Mucosa of descending colon (tissue), 3 donors: Measurements from ENCODE around the gene GAREM2. TPM values are rescaled to one million over a fixed set of nuclear protein-coding genes. Genes with fewer than 3 reads are reported as not detected.

Experiments
- ATAC-seq: fragments of 200-7000 bp; cut with Tn5 transposase; one replicate; pipeline ENCODE4 v1.9.1; 2020; ENCODE audit warnings: mild to moderate bottlenecking, moderate library complexity
- DNase-seq, 3 donors: peaks; one replicate each; pipeline ENCODE4 v3.0.0-alpha.2; 2020
- H3K36me3 ChIP-seq: fragments of 200-600 bp; one replicate; pipeline ENCODE4 v1.8.0; 2021; ENCODE audit warnings: low read depth, mild to moderate bottlenecking
- H3K4me1 ChIP-seq: fragments of 200-600 bp; one replicate; pipeline ENCODE4 v1.8.0; 2021; ENCODE audit warnings: low read depth, mild to moderate bottlenecking
- H3K4me3 ChIP-seq: fragments of 200-600 bp; one replicate; pipeline ENCODE4 v1.8.0; 2021; ENCODE audit warnings: mild to moderate bottlenecking
- H3K9me3 ChIP-seq: fragments of 200-600 bp; one replicate; pipeline ENCODE4 v1.8.0; 2021; ENCODE audit warnings: mild to moderate bottlenecking
- intact Hi-C, 2 donors: fragments of 100-400 bp; cut with DNase I in 1 of 2; cut with micrococcal nuclease in 1 of 2; formaldehyde crosslinking; loops; one replicate each; pipeline versions ENCODE4 v1.11.0 to v1.11.1; 2022; cut with DNase I, micrococcal nuclease
- total RNA-seq, 3 donors: library from RNA; stranded (reverse); fragmentation: NEBNext Ultra II Directional in 2 of 3; extraction: Animal tissue kit (Norgen Biotek cat#: 25700) in 2 of 3; gene quantifications; one replicate each; pipeline versions ENCODE4 v1.2.1 to v1.2.4, GENCODE V29; 2021 to 2023
- TF ChIP-seq, protein P1 (sequence below): fragments of 200-600 bp; IDR thresholded peaks from one replicate; pipeline ENCODE4 v1.8.0; 2022; ENCODE audit warnings: antibody characterized with exemption, mild to moderate bottlenecking
- donor health status: DM: no; HTN: no; CAD: no; lungs with moderate emphysema.
- donor health status: DM: no; HTN: no; CAD: no.
- donor health status: DM: no; HTN: yes; CAD: no.

The GAREM2 gene
- total RNA-seq, 3 donors from 2014 or later: 4.0 to 8.8 (median 6.7) TPM

DNA sequence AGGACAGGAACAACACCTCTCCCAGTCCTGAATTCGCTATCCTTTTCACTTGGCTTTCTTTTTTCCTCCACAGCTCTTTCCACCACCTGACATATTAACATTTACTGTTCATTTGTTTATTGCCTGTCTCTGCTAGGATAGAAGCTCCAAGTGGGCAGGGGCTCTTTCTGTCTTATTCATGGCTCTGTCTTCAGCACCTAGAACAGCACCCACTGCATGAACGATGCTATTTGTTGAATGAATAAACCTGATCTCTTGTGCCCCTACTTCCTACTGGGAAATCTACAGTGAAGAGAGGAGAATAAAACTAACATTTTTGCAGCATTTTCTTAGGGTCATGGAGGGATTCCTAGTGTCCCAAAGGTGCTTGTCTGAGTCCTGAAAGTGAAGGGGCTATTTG lies 24.4 kb upstream of the GAREM2 start:
- no peak for DNase-seq
- Histone ChIP-seq H3K36me3 (no peaks in the 10 kb centered on the region), H3K9me3 (no peaks in the 10 kb centered on the region), H3K4me3 (no peak overlapping the region), H3K4me1 (no peaks in the 10 kb centered on the region)
- no peak for ATAC-seq
- intact Hi-C loops: loop anchor here in 1 of 2 donors (5.0 kb wide), 1 partner anchor 156 kb away; no protein-coding TSS in a partner anchor
- TF ChIP-seq, protein P1, sequence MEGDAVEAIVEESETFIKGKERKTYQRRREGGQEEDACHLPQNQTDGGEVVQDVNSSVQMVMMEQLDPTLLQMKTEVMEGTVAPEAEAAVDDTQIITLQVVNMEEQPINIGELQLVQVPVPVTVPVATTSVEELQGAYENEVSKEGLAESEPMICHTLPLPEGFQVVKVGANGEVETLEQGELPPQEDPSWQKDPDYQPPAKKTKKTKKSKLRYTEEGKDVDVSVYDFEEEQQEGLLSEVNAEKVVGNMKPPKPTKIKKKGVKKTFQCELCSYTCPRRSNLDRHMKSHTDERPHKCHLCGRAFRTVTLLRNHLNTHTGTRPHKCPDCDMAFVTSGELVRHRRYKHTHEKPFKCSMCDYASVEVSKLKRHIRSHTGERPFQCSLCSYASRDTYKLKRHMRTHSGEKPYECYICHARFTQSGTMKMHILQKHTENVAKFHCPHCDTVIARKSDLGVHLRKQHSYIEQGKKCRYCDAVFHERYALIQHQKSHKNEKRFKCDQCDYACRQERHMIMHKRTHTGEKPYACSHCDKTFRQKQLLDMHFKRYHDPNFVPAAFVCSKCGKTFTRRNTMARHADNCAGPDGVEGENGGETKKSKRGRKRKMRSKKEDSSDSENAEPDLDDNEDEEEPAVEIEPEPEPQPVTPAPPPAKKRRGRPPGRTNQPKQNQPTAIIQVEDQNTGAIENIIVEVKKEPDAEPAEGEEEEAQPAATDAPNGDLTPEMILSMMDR: no peak

DNA sequence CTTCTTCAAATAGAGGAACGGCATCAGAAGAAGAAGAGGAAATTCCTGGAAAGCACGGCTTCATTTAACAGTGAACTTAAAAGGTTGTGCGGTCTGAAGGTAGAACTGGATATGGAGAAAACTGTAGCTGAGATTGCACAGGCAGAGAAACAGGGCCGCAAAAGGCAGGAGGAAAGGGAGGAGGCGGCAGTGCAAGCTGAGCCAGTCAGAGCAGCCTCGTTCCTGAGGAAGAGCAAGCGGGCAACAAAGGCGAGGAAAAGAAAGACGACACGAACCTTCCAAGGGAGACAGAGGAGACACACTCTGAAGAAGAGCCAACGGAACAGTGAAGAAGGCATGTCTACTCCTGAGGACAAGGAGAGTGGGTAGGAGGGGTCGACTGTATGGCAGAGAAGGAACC lies 22.6 kb upstream of the GAREM2 start:
- H3K4me3 ChIP-seq: no peak overlapping the region
- intact Hi-C loops: no loop called here
- ATAC-seq (no peak), DNase-seq (no peak)
- TF ChIP-seq, protein P1: no peak
- H3K9me3 ChIP-seq: peaks cover 4% of the 10 kb centered on the region
- H3K4me1 ChIP-seq: no peaks in the 10 kb centered on the region
- H3K36me3 ChIP-seq: no peaks in the 10 kb centered on the region

DNA sequence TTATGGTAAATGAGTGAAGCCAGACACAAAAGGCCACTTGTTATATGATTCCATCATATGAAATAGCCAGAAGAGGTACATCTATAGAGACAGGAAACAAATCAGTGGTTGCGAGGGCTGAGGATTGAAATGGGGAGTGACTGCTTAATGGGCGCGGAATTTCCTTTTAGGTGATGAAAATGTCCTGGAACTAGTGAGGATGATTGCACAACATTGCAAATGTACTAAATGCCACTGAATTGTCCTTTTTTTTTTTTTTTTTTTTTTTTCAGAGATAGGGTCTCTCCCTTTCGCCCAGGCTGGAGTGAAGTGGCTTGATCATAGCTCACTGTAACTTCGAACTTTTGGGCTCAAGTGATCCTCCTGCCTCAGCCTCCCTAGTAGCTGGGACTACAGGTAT lies 15.3 kb upstream of the GAREM2 start:
- H3K36me3 ChIP-seq: no peaks in the 10 kb centered on the region
- DNase-seq (no peak), ATAC-seq (no peak)
- no peak overlapping the region for H3K4me3 ChIP-seq
- H3K9me3 ChIP-seq: peaks cover 4% of the 10 kb centered on the region
- H3K4me1 ChIP-seq: no peaks in the 10 kb centered on the region
- intact Hi-C loops: no loop called here
- TF ChIP-seq, protein P1: no peak

DNA sequence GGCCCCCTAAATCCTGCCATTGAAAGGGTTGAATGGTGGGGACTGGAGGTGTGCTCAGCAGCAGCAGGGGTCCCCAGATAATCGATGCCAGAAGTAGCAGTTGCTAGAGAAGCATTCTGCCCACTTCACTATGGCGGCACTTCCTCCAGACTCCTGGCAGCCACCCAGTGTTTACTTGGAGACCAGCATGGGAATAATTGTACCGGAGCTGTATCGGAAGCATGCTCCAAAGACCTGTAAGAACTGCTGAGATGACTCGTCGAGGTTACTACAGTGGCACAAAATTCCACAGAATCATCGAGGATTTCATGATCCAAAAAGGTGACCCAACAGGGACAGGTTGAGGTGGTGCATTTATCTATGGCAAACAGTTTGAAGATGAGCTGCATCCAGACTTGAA lies 11.0 kb upstream of the GAREM2 start:
- DNase-seq (no peak), ATAC-seq (no peak)
- H3K4me3 ChIP-seq: no peak overlapping the region

DNA sequence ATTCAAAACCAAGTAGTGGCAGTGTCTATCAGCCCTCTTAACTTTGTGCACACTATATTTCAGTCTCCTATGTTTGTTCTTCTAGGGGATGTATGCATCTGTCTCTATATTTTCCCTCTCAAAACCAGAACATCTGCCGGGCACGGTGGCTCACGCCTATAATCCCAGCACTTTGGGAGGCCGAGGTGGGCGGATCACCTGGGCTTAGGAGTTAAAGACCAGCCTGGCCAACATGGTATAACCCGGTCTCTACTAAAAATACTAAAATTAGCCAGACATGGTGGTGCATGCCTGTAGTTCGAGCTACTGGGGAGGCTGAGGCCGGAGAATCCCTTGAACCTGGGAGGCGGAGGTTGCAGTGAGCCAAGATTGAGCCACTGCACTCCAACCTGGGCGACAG lies 9.9 kb upstream of the GAREM2 start:
- no peaks in the 10 kb centered on the region for H3K4me1 ChIP-seq
- intact Hi-C loops: no loop called here
- H3K9me3 ChIP-seq: no peaks in the 10 kb centered on the region
- no peak for ATAC-seq
- no peaks in the 10 kb centered on the region for H3K36me3 ChIP-seq
- no peak overlapping the region for H3K4me3 ChIP-seq
- TF ChIP-seq, protein P1: no peak
- no peak for DNase-seq

More for the DNA sequence above, 11.0 kb upstream of the GAREM2 start:
- TF ChIP-seq, protein P1: no peak
- Histone ChIP-seq H3K4me1 (no peaks in the 10 kb centered on the region), H3K9me3 (no peaks in the 10 kb centered on the region), H3K36me3 (no peaks in the 10 kb centered on the region)
- intact Hi-C loops: no loop called here

DNA sequence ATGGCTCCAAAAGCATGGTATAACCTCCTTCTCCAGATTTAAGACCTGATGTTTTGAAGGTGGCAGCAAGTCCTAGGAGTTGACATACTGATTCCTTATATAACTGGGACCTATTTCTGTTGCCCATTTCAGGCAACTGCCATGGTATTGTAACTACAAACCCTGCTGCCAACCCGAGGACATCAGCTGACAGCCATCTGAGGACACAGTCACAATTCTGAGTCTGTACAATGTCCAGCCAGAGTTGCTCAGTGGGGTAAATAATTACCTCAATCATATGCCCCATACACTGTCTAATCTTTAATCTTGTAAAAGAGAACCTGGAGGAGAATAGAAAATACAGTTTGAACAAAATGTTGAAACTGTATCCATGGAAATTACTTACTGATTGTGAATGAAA lies 8.7 kb upstream of the GAREM2 start:
- TF ChIP-seq, protein P1: no peak
- H3K4me1 ChIP-seq: no peaks in the 10 kb centered on the region
- no peak for ATAC-seq

More for the DNA sequence above, 8.7 kb upstream of the GAREM2 start:
- intact Hi-C loops: no loop called here
- Histone ChIP-seq H3K4me3 (no peak overlapping the region), H3K9me3 (no peaks in the 10 kb centered on the region), H3K36me3 (no peaks in the 10 kb centered on the region)
- no peak for DNase-seq
